DOHH2 (cell line): Measurements from ENCODE around the gene TEN1.

Experiments used
- H3F3A ChIP-seq: fragments of 200-600 bp; sonication (generic), shearing (Covaris generic); 2 replicates; pipeline ENCODE4 v1.6.0; 2016; ENCODE audit warnings: antibody characterized with exemption, mild to moderate bottlenecking; ENCODE audit not compliant: control insufficient read depth, insufficient read depth
- H3K27ac ChIP-seq: fragments of 200-600 bp; sonication (generic); 2 replicates; pipeline ENCODE4 v1.5.1; 2014; ENCODE audit warnings: low read depth, mild to moderate bottlenecking, low read length, moderate library complexity
- H3K27me3 ChIP-seq: fragments of 200-600 bp; sonication (generic); 2 replicates; pipeline ENCODE4 v1.6.1; 2014; ENCODE audit warnings: mild to moderate bottlenecking, low read length, mixed read lengths; ENCODE audit not compliant: control insufficient read depth
- H3K36me3 ChIP-seq: fragments of 200-600 bp; sonication (generic); 2 replicates; pipeline ENCODE4 v1.6.1; 2014; ENCODE audit warnings: mild to moderate bottlenecking, low read length, moderate library complexity, mixed read lengths; ENCODE audit not compliant: control insufficient read depth
- H3K4me1 ChIP-seq: fragments of 200-600 bp; sonication (generic); 2 replicates; pipeline ENCODE4 v1.6.1; 2014; ENCODE audit warnings: mild to moderate bottlenecking, low read length, mixed read lengths; ENCODE audit not compliant: control insufficient read depth
- H3K4me2 ChIP-seq: fragments of 200-600 bp; sonication (generic); 2 replicates; pipeline ENCODE4 v1.6.0; 2014; ENCODE audit warnings: mild to moderate bottlenecking, low read length, moderate library complexity
- H3K4me3 ChIP-seq: fragments of 200-600 bp; sonication (generic); 2 replicates; pipeline ENCODE4 v1.5.1; 2014; ENCODE audit warnings: mild to moderate bottlenecking, low read length, mixed read lengths
- H3K79me2 ChIP-seq: fragments of 200-600 bp; sonication (generic); 2 replicates; pipeline ENCODE4 v1.6.1; 2014; ENCODE audit warnings: mild to moderate bottlenecking, low read length, mixed read lengths; ENCODE audit not compliant: control insufficient read depth
- H3K9me2 ChIP-seq: fragments of 200-600 bp; sonication (generic); replicated peaks from 2 replicates; pipeline ENCODE4 v1.6.1; 2014; ENCODE audit warnings: mild to moderate bottlenecking, low read length, mixed read lengths; ENCODE audit not compliant: control insufficient read depth
- H3K9me3 ChIP-seq: fragments of 200-600 bp; sonication (generic); 2 replicates; pipeline ENCODE4 v1.6.1; 2014; ENCODE audit warnings: antibody characterized with exemption, low read length, mixed read lengths; ENCODE audit not compliant: control insufficient read depth, insufficient read depth
- H4K20me1 ChIP-seq: fragments of 200-600 bp; sonication (generic); 2 replicates; pipeline ENCODE4 v1.6.0; 2014; ENCODE audit warnings: low read depth, mild to moderate bottlenecking, antibody characterized with exemption, low read length, moderate library complexity; ENCODE audit not compliant: control insufficient read depth, insufficient read depth
- EZH2phosphoT487 ChIP-seq: fragments of 200-600 bp; sonication (generic); IDR thresholded peaks from 2 replicates; pipeline ENCODE4 v1.6.1; 2017; ENCODE audit warnings: borderline replicate concordance, mild to moderate bottlenecking, antibody characterized with exemption, low read length, moderate library complexity, mixed read lengths
- TF ChIP-seq, protein P1 (sequence below): fragments of 200-600 bp; sonication (generic); IDR thresholded peaks from one replicate; pipeline ENCODE4 v1.5.1; 2014; ENCODE audit warnings: antibody characterized with exemption, mild to moderate bottlenecking, low read depth, low read length; ENCODE audit not compliant: poor library complexity, severe bottlenecking

TEN1 gene

DNA sequence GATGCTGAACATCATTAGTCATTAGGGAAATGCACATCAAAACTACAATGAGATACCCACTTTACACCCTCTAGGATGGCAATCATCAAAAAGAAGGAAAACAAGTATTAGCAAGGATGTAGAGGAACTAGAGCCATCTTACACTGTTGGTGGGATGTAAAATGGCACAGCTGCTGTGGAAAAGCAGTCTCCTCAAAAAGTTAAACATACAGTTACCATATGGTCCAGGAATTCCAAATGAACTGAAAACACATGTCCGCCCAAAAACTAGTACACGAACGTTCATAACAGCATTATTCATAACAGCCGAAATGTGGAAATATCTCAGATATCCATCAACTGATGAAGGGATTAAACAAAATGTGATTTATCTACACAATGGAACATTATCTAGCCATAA lies 45.2 kb upstream of the TEN1 start:
- Histone ChIP-seq H3K9me3 (no peaks in the 10 kb centered on the region), H3K9me2 (no peaks in the 10 kb centered on the region), H3K4me2 (no peak overlapping the region), H3K79me2 (no peaks in the 10 kb centered on the region), H3K36me3 (no peaks in the 10 kb centered on the region), H3K4me1 (no peaks in the 10 kb centered on the region), H3K4me3 (no peak overlapping the region), H3K27me3 (no peaks in the 10 kb centered on the region), H4K20me1 (no peaks in the 10 kb centered on the region), H3F3A (no peaks in the 10 kb centered on the region), H3K27ac (no peak overlapping the region)
- TF ChIP-seq EZH2phosphoT487: no peak
- TF ChIP-seq, protein P1, sequence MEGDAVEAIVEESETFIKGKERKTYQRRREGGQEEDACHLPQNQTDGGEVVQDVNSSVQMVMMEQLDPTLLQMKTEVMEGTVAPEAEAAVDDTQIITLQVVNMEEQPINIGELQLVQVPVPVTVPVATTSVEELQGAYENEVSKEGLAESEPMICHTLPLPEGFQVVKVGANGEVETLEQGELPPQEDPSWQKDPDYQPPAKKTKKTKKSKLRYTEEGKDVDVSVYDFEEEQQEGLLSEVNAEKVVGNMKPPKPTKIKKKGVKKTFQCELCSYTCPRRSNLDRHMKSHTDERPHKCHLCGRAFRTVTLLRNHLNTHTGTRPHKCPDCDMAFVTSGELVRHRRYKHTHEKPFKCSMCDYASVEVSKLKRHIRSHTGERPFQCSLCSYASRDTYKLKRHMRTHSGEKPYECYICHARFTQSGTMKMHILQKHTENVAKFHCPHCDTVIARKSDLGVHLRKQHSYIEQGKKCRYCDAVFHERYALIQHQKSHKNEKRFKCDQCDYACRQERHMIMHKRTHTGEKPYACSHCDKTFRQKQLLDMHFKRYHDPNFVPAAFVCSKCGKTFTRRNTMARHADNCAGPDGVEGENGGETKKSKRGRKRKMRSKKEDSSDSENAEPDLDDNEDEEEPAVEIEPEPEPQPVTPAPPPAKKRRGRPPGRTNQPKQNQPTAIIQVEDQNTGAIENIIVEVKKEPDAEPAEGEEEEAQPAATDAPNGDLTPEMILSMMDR: no peak

DNA sequence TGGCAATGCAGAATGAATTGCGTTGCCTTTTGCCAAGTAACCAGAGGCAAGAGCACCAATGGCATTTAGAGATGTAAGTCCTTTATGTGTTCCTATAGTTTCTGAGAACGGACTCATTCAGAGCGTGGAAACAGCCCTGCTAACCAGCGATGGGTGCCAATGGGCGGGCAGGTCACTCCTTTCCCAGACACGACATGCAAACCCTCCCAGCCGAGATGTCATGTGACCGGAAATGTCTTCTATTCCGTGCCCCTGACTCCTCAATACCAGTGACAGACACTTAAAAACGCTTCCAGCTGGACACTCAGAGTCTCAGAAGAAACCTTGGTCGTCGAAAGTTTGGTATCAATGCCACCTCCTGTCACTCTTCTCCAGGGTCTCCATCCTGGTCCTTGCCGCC lies 41.4 kb upstream of the TEN1 start:
- peaks cover 18% of the 10 kb centered on the region for H3K4me1 ChIP-seq
- H3K36me3 ChIP-seq: no peaks in the 10 kb centered on the region
- H3K4me3 ChIP-seq: no peak overlapping the region
- peaks cover 5% of the 10 kb centered on the region; the same call in 1 of the 2 replicates for H3K79me2 ChIP-seq
- no peak overlapping the region for H3K4me2 ChIP-seq
- no peaks in the 10 kb centered on the region for H3K9me3 ChIP-seq
- H3K27ac ChIP-seq: no peak overlapping the region
- no peaks in the 10 kb centered on the region for H3F3A ChIP-seq
- H3K9me2 ChIP-seq: no peaks in the 10 kb centered on the region
- H3K27me3 ChIP-seq: no peaks in the 10 kb centered on the region
- H4K20me1 ChIP-seq: no peaks in the 10 kb centered on the region
- no peak for TF ChIP-seq EZH2phosphoT487
- TF ChIP-seq, protein P1: no peak

DNA sequence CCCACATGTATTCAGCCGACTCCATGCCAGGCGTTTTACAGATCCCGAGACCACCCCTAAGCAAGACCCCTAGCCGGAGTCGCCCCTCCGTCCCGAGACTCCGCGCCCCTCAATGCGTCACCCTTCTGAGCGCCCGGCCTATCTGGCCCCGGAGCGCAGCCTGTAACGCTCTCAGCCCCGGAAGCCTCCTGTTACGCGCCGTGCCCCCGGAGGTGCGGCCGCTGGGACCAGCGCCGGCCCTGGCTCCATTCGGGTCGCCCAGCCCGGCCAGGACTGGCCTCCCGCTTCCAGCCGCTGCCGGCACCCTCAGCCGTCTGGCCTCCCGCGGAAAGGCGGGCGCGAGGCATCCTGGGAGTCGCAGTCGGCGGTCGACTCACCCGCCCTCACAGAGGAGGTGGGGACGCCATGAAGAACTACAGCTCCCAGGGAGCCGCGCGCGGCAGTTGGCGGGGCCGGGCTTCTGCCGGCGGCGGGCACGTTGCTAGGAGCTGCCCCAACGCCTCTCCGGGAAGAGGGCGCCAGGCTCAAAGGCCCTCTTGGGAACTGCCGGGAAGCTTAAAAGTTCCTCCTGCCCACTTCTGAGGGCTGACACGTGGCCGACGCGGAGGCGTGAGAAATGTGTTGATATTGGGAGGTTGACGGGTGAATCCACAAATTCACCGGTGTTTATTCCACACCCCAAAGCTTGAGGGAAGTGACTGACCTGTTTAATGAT lies 38.2 kb upstream of the TEN1 start, which contains the start of gene FBF1:
Gene FBF1 (minus strand): TSS at position 316 of the 715 bp plus-strand sequence. CDS start 2,893 bp downstream, outside the sequence.
- Histone ChIP-seq H3K4me3 (peak within 1 kb of the TSS; percentile 93), H3K4me1 (peaks cover 18% of the 10 kb centered on the region), H3K4me2 (peak within 1 kb of the TSS; percentile 74), H3F3A (peaks cover 6% of the 10 kb centered on the region; the same call in 1 of the 2 replicates), H3K27me3 (no peaks in the 10 kb centered on the region), H3K36me3 (peaks cover 3% of the 10 kb centered on the region; the same call in 1 of the 2 replicates), H3K27ac (no peak within 1 kb of the TSS), H3K79me2 (peaks cover 5% of the 10 kb centered on the region; the same call in 1 of the 2 replicates), H3K9me2 (no peaks in the 10 kb centered on the region), H4K20me1 (no peaks in the 10 kb centered on the region), H3K9me3 (no peaks in the 10 kb centered on the region)
- TF ChIP-seq, protein P1: no peak
- TF ChIP-seq EZH2phosphoT487: no peak
